SH-SY5Y (cell line): Measurements from ENCODE around the gene ADARB2.

ENCODE experiments used
- GATA2 ChIP-seq: IDR thresholded peaks from 2 replicates; pipeline ENCODE4 v1.6.1; 2011; ENCODE audit warnings: mild to moderate bottlenecking, low read depth, low read length
- GATA3 ChIP-seq: IDR thresholded peaks from 2 replicates; pipeline ENCODE4 v1.6.1; 2011; ENCODE audit warnings: low read depth, mild to moderate bottlenecking, low read length, moderate library complexity

- TF ChIP-seq GATA2 = no peak
- no peak for TF ChIP-seq GATA3
Measured at GRCh38 chr10:1169186-1169885, 568.0 kb downstream of the ADARB2 start.
